Measurements from ENCODE around the gene XYLT1.

GRCh38 chr16:17304106-17304490 is 166.7 kb downstream of the XYLT1 start:
- TF ChIP-seq CTCF (IDR thresholded peaks at IDR 0.05) = no peak
- no peak for TF ChIP-seq POLR2A (IDR thresholded peaks at IDR 0.05)
